Measurements from ENCODE around the gene PAOX. TPM values are rescaled to one million over a fixed set of nuclear protein-coding genes. Genes with fewer than 3 reads are reported as not detected.
A peak's percentile ranks its signal among the peaks of the same experiment; 100 is the strongest.

PAOX gene
- total RNA-seq, 1 donor from 2014 or later: 4.6 TPM

DNA sequence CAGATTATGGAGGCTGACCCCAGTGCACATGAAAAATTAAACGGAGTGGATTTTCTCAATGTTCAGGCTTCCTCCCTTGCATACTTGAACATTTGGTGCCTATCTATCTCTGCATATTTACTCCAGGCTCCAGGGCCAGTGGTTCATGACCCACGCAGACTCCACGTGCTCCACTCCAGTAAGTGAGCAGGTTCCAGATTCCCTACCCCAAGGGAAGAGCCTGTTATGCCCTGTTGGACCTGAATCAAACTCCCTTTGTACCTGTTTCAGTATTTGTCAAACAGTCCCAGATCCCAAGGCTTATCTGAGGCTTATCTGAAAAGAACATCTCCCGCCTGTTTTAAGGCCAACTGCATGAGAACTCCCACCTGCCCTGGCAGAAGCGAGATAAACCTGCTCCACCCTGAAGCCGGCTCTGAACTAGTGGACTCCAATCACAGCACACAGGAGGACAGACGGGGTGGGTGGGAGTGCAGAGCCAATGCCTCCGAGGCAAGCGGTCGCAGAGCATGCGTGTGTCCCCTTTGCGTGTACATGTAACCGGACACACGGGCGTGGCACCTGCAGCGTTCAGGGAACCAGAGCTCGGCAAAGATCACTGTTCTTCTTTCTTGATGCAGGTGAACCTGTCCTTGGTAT, 19.0 kb upstream of the PAOX start:
- no peak overlapping the region for H3K4me3 ChIP-seq
- no peaks in the 10 kb centered on the region for H3K4me1 Mint-ChIP-seq
- TF ChIP-seq, protein P1, sequence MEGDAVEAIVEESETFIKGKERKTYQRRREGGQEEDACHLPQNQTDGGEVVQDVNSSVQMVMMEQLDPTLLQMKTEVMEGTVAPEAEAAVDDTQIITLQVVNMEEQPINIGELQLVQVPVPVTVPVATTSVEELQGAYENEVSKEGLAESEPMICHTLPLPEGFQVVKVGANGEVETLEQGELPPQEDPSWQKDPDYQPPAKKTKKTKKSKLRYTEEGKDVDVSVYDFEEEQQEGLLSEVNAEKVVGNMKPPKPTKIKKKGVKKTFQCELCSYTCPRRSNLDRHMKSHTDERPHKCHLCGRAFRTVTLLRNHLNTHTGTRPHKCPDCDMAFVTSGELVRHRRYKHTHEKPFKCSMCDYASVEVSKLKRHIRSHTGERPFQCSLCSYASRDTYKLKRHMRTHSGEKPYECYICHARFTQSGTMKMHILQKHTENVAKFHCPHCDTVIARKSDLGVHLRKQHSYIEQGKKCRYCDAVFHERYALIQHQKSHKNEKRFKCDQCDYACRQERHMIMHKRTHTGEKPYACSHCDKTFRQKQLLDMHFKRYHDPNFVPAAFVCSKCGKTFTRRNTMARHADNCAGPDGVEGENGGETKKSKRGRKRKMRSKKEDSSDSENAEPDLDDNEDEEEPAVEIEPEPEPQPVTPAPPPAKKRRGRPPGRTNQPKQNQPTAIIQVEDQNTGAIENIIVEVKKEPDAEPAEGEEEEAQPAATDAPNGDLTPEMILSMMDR (IDR thresholded peaks at IDR 0.05): no peak
- TF ChIP-seq EZH2 (IDR thresholded peaks at IDR 0.05) (no peak), EZH2phosphoT487 (IDR thresholded peaks at IDR 0.05) (no peak)

DNA sequence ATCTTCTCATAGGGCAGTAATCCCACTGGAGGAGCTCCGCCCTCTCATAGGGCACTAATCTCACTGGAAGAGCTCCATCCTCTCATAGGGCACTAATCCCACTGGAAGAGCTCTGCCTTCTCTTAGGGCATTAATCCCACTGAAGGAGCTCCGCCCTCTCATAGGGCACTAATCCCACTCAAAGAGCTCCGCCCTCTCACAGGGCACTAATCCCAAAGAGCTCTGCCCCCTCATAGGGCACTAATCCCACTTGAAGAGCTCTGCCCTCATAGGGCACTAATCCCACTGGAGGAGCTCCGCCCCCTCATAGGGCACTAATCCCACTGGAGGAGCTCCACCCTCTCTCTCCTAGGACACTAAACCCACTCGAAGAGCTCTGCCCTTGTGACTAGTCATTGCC, 17.8 kb upstream of the PAOX start:
- no peak overlapping the region for H3K4me3 Mint-ChIP-seq
- no peaks in the 10 kb centered on the region for H3K36me3 ChIP-seq
- H3K4me1 Mint-ChIP-seq: no peaks in the 10 kb centered on the region
- peaks cover 6% of the 10 kb centered on the region for H4K20me1 ChIP-seq (ENCODE audit: low read depth)
- H3K4me2 ChIP-seq: no peak overlapping the region
- peaks cover 8% of the 10 kb centered on the region for H3K27me3 ChIP-seq
- H3K36me3 Mint-ChIP-seq: peaks cover 19% of the 10 kb centered on the region
- H3K27ac Mint-ChIP-seq: no peak overlapping the region
- peaks cover 17% of the 10 kb centered on the region for H3F3A ChIP-seq (ENCODE audit: low read depth)
- no peak overlapping the region for H3K4me3 ChIP-seq
- H3K27ac ChIP-seq: no peak overlapping the region
- peaks cover 6% of the 10 kb centered on the region for H3K79me2 ChIP-seq (ENCODE audit: low read depth)
- H3K9me3 Mint-ChIP-seq: no peaks in the 10 kb centered on the region
- H3K4me1 ChIP-seq: no peaks in the 10 kb centered on the region
- no peak overlapping the region for H3K9ac ChIP-seq
- no peak for TF ChIP-seq EZH2phosphoT487 (IDR thresholded peaks at IDR 0.05)
- TF ChIP-seq EZH2 (IDR thresholded peaks at IDR 0.05): no peak
- TF ChIP-seq, protein P1 (IDR thresholded peaks at IDR 0.05): no peak
- H2AFZ ChIP-seq (replicated peaks): no peak overlapping the region
- H3K27me3 Mint-ChIP-seq (ENCODE audit: insufficient read depth, low read depth): peaks cover 7% of the 10 kb centered on the region
- H3K9me3 ChIP-seq (ENCODE audit: low read depth): no peaks in the 10 kb centered on the region
- no peak for DNase-seq (ENCODE audit: low spot score)

More for the DNA sequence above, 19.0 kb upstream of the PAOX start:
- DNase-seq (ENCODE audit: low spot score): no peak
- H3K4me2 ChIP-seq: no peak overlapping the region
- H3K9me3 Mint-ChIP-seq: no peaks in the 10 kb centered on the region
- H4K20me1 ChIP-seq (ENCODE audit: low read depth): peaks cover 14% of the 10 kb centered on the region
- peaks cover 17% of the 10 kb centered on the region for H3K36me3 Mint-ChIP-seq
- H3F3A ChIP-seq (ENCODE audit: low read depth): peaks cover 17% of the 10 kb centered on the region
- peaks cover 7% of the 10 kb centered on the region for H3K27me3 Mint-ChIP-seq (ENCODE audit: insufficient read depth, low read depth)
- no peaks in the 10 kb centered on the region for H3K36me3 ChIP-seq
- H3K27me3 ChIP-seq: peaks cover 8% of the 10 kb centered on the region
- H3K79me2 ChIP-seq (ENCODE audit: low read depth): peaks cover 7% of the 10 kb centered on the region
- no peaks in the 10 kb centered on the region for H3K4me1 ChIP-seq
- no peak overlapping the region for H2AFZ ChIP-seq (replicated peaks)
- no peaks in the 10 kb centered on the region for H3K9me3 ChIP-seq (ENCODE audit: low read depth)
- H3K27ac Mint-ChIP-seq: no peak overlapping the region
- H3K9ac ChIP-seq: no peak overlapping the region
- H3K27ac ChIP-seq: no peak overlapping the region
- H3K4me3 Mint-ChIP-seq: peak overlapping the region; percentile 3

DNA sequence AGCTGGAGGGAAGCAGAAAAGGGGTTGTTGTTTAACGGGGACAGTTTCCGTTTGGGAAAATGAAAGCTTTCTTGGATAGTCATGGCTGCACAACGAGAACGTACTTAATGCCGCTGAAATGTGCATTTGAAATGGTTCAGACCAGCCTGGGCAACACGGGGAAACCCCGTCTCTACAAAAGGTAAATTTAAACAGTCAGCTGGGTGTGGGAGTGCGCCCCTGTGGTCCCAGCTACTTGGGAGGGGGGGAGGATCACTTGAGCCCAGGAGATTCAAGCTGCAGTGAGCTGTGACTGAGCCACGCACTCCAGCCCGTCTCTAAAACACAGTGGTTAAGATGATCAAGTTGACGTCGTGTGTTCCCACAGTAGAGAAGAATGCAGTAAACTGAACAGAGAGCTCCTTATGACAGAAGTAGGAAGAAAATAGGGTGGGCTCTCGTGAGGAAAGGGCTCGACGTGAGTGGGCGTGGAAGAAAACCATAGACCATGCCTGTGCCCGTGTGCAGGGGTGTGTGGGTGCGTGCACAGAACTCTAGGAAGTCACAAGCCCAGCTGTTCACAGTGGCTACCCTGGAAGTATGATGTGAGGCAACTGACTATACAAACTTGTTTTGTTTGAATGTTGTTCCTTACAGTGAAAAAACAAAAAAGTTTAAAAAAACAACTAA, 17.2 kb upstream of the PAOX start:
- H2AFZ ChIP-seq (replicated peaks): no peak overlapping the region
- no peak overlapping the region for H3K27ac ChIP-seq
- H3K36me3 Mint-ChIP-seq: peaks cover 19% of the 10 kb centered on the region
- H4K20me1 ChIP-seq (ENCODE audit: low read depth): no peaks in the 10 kb centered on the region
- no peaks in the 10 kb centered on the region for H3K36me3 ChIP-seq
- H3K4me2 ChIP-seq: no peak overlapping the region
- peaks cover 17% of the 10 kb centered on the region for H3F3A ChIP-seq (ENCODE audit: low read depth)
- no peaks in the 10 kb centered on the region for H3K4me1 Mint-ChIP-seq
- H3K4me1 ChIP-seq: no peaks in the 10 kb centered on the region
- no peak for DNase-seq (ENCODE audit: low spot score)
- no peaks in the 10 kb centered on the region for H3K9me3 Mint-ChIP-seq
- peaks cover 3% of the 10 kb centered on the region for H3K27me3 ChIP-seq
- no peak overlapping the region for H3K9ac ChIP-seq
- no peaks in the 10 kb centered on the region for H3K79me2 ChIP-seq (ENCODE audit: low read depth)
- no peaks in the 10 kb centered on the region for H3K9me3 ChIP-seq (ENCODE audit: low read depth)
- H3K27ac Mint-ChIP-seq: no peak overlapping the region
- peak overlapping the region; percentile 43 for H3K4me3 Mint-ChIP-seq
- H3K4me3 ChIP-seq: no peak overlapping the region
- TF ChIP-seq EZH2 (IDR thresholded peaks at IDR 0.05) (no peak), EZH2phosphoT487 (IDR thresholded peaks at IDR 0.05) (no peak)
- TF ChIP-seq, protein P1 (IDR thresholded peaks at IDR 0.05): no peak
- H3K27me3 Mint-ChIP-seq (ENCODE audit: insufficient read depth, low read depth): peaks cover 7% of the 10 kb centered on the region
